Astrocyte of the hippocampus (primary cell): Measurements from ENCODE around the gene YPEL3.

Experiments used
- DNase-seq: peaks from one replicate; pipeline ENCODE4 v3.0.0; 2011; ENCODE audit warnings: low read depth, low spot score

The YPEL3 gene

DNA sequence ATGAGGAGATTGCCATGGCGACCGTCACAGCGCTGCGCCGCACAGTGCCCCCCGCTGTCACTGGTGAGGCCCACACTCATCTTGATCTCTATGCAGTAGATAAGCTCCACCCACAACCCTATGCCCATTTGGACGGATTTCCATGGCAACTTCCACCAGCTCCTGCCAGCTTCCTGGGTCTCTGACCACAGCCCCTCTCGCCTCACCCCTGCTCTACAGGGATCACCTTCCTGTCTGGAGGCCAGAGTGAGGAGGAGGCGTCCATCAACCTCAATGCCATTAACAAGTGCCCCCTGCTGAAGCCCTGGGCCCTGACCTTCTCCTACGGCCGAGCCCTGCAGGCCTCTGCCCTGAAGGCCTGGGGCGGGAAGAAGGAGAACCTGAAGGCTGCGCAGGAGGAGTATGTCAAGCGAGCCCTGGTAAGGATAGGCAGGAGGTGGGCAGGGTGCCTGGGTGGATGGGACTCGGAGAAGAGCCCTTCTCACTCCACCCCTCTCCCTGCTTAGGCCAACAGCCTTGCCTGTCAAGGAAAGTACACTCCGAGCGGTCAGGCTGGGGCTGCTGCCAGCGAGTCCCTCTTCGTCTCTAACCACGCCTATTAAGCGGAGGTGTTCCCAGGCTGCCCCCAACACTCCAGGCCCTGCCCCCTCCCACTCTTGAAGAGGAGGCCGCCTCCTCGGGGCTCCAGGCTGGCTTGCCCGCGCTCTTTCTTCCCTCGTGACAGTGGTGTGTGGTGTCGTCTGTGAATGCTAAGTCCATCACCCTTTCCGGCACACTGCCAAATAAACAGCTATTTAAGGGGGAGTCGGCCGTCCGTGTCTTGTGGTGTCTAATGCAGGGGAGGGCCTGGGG, 26.2 kb downstream of the YPEL3 start:
- peak; percentile 49 for DNase-seq

DNA sequence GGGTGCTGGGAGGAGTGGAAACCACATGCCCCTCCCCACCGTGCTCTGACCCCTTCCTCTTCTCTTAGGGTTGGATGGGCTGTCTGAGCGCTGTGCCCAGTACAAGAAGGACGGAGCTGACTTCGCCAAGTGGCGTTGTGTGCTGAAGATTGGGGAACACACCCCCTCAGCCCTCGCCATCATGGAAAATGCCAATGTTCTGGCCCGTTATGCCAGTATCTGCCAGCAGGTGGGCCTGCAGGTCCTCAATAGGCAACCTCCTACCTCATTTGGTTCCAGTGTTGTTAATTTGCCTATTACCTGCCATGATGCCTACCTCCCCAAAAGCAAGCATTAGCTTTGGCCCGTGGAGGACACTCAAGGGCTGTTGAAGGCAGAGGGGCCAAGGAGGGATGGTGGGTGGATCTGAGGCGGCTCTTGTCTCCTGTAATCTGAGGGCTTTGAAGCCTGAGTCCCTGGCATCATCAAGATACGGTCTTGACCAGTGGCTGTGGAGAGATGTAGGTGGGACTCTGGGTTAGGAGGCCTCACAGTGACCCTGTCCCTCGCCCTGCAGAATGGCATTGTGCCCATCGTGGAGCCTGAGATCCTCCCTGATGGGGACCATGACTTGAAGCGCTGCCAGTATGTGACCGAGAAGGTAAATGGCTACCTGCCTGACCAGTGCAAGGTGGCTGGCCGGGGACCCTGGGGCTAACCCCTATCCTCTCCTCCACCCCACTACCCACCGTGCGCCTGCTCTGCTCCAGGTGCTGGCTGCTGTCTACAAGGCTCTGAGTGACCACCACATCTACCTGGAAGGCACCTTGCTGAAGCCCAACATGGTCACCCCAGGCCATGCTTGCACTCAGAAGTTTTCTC, 27.0 kb downstream of the YPEL3 start:
- peak; percentile 51 for DNase-seq

DNA sequence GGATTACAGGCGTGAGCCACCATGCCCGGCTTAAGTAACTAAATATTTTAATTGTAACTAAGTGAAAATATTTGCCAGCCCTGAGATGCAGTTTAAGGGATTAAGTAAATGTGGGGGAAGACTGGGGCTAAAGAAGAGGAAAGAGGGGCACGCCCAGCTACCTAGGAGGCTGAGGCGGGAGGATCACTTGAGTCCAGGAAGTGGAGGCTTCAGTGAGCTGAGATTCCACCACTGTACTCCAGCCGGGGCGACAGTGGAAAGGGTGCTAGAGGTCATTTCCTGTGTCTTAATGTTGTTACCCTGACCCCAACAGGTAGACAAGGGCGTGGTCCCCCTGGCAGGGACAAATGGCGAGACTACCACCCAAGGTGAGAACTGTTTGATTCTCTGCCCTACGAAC, 27.7 kb downstream of the YPEL3 start:
- DNase-seq: no peak

DNA sequence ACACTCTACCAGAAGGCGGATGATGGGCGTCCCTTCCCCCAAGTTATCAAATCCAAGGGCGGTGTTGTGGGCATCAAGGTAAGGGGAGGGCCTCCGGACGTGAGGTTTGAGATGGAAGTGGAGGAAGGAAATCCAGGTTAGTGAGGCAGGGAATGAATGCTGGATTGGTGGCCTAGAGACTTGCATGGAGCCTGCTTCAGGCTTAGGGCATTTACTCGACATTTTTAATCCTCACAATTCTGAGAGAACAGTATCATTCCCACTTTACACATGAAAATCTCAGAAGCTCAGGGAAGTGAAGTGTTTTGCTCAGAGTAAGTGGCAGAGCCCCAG, 28.5 kb downstream of the YPEL3 start:
- DNase-seq: no peak

DNA sequence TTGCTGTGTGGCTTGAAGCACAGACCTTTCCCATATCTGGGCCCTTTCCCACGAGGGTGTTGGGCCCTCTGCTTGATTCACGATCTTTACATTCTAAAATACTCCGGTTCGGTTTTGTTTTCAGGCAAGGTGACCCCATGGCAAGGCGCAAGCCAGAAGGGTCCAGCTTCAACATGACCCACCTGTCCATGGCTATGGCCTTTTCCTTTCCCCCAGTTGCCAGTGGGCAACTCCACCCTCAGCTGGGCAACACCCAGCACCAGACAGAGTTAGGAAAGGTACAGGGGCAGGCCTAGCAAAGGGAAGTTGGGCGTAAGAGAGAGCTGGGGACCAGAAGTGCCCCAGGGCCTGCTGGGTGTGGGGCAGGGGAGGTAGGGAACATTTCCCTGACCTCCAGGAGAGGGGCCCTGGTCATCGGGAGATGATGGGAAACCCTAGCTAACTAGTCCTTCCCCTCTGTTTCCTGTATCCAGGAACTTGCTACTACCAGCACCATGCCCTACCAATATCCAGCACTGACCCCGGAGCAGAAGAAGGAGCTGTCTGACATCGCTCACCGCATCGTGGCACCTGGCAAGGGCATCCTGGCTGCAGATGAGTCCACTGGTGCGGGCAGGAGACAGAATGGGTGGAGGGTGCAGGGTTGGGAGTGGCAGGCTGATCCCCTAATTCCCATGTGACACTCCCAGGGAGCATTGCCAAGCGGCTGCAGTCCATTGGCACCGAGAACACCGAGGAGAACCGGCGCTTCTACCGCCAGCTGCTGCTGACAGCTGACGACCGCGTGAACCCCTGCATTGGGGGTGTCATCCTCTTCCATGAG, 29.0 kb downstream of the YPEL3 start:
- no peak for DNase-seq

DNA sequence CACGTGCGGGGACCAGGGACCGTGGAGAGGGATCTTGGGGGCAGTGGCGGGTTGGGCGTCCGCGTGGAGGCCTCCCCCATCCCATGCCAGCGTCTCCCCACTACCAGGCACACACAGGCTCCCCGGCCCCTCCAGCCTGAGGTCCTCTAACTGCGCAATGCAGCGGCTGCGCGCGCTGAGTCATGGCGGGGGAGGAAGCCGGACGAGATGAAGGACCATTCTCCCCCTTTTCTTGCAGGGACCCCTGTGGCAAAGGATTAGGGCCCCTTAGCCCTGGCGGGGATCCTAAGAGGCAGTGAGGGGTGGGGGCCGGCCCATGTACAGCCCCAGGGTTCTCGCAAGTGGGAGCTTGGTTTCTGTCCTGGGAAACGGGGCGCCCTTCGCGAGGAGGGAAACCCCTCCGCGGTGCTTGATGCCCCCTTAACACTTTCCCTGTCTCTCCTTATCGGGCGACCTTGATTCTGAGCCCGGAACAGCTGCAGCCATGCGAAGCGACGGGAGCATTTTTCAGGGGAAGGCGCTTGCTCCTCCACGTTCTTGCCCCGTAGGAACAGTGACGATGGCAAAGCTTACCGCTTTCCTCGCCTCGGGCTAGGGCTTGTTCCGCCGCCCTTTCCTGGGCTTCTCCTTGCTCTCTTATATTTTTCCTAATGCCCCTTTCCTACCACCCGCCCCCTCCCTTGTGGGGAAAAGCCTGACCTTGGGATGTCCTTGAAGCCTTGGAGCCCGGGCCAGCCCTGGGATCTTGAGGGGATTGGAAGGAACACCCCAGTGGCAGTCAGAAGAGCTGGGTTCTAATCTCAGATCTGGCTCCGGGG, 29.9 kb downstream of the YPEL3 start:
- peak; percentile 80 for DNase-seq

DNA sequence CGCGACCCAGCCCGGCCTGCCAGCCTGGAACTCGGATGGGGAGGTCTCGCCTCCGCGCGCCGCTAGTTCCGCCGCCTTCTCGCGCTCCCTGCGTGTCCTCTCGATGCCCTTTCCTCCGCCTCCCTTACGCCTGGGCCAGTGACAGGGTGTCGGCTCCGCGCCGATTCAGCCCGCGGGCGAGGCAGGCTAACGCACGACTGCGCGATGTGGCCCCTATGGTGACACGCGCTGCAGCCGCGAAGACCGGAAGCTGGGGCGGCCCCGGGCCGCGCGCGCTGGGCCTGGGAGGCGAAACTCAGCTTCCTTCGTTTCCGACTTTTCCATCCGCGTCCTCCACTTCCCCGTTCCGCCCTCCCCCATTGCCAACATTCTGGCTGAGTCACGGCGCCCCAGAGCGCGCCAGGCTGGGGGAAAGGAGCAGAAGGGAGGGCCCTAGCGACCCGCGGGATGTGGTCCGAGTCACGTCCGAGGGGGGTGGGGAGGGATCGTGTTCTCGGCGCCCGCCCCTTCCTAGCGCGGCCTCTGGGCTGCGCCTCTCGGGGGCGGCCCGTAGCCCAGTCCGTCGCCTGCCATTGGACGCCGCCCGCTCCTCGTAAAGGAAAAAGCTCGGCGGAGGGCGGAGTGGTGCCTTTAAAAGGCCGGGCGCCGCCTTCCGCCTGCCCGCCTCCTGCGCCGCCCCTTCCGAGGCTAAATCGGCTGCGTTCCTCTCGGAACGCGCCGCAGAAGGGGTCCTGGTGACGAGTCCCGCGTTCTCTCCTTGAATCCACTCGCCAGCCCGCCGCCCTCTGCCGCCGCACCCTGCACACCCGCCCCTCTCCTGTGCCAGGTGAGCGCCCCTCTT, 30.7 kb downstream of the YPEL3 start, which contains the start of gene ALDOA:
Gene ALDOA, plus strand, starts transcription at position 659 of the 841 bp plus-strand sequence. CDS start 1,138 bp downstream, outside the sequence.
- peak; percentile 100 for DNase-seq

DNA sequence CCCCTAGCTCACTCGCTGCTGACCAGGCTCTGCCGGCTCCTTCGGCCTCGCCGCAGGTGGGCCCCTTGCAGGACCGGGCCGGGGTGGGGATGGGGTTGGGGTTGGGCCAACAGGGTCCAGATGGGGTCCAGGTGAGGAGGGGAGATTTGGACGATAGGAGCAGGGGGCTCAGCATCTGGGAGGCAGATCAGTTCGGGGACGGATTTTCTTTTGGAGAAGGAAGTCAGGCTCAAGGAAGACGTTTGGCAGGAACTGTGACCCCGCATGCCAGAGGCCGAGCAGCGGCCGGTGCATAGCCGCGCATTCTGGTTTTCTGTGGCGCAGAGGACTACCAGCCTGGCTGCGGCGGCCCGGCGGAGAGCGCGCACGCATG, 31.3 kb downstream of the YPEL3 start:
- DNase-seq: no peak

DNA sequence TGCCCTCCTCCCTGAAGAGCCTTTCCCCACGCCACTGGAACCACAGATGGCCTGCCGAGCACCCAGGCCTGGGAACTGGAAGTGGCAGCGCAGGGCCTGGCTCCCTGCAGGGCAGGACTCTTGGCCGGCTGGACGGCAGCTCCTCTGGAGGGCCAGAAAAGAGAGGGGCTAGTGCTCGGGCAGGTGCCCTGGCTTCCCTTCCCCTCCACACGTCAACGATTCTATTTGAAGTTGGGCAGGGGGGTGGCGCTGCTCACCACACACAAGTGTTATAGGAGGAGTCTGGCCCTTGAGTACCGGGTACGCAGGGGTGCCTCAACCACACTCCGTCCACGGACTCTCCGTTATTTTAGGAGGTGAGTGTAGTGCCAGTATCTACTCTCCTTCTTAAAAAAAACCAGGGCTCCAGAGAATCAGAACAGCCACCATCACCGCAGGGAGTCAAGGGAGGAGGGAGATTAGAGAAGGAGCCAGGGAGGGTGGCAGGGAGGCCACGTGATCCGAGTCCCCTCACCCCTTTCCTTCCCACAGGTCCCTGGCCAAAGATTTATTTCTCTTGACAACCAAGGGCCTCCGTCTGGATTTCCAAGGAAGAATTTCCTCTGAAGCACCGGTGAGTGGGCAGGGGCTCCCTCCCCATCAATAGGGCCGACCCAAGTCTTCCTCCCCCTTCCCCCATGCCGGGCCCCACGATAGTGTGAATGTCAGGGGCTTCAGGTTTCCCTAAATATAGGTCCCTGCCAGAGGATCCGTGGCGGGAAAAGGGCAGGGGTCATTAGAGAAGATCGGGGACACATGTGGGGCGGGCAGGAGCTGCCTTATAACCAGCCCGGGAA, 31.9 kb downstream of the YPEL3 start:
- DNase-seq: peak; percentile 63

DNA sequence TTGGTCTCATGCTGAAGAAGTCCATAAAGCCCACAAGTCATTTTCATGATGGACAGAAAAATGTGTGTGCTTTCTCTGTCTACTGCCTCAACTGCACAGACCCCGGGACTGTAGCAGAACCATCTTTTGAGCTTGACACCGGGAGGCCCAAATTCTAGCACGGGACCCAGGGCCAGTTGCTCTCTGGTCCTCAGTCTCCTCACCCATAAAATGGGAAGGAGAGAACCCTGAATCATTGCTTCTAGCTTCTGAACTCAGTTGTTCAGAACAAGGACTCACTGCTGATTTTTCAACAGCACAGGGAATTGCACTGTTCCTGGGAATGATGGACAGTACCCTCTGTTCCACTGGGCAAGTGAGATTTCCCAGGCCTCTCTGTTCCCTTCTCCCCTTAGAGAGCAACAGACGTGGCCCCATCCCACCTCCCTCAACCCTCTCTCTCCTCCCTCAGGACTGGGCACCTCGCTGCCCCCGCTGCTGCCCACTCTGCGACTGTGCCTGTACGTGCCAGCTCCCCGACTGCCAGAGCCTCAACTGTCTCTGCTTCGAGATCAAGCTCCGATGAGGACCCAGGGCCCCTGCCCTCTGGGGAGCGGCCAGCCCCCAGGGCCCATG, 32.6 kb downstream of the YPEL3 start:
- DNase-seq: no peak

DNA sequence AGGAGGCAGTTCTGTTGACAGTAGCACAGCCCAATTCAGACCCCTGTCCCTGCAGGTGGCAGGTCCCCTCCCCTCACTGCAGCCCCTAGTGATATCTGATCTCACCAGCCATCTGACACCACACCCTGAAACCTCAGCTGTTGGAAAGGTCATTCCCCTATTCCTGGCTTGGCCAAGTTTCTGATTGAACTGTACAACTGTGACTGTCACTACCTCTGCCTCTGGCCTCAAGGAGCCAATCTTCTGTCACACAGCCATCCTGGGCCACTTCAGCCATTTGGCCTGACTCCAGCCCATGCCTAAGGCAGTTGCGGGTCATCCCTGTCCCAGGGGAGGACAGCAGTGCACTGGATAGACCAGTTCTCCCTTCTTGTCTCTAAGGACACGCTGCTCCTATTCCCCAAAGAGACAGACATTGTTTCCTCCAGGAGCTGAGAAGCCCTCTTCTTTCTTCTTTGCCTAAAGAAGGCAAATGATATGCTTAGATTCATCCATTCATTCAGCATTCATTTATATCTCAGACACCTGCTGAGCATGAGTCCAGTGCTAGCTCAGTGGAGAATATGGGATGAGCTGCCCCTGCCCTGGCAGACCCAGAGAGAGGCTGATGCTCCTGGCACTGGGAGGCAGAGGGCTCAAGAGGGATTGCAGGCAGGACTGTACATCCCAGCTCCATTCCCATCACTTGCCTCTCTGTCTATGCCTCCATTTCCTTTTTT, 35.0 kb downstream of the YPEL3 start:
- DNase-seq: no peak

DNA sequence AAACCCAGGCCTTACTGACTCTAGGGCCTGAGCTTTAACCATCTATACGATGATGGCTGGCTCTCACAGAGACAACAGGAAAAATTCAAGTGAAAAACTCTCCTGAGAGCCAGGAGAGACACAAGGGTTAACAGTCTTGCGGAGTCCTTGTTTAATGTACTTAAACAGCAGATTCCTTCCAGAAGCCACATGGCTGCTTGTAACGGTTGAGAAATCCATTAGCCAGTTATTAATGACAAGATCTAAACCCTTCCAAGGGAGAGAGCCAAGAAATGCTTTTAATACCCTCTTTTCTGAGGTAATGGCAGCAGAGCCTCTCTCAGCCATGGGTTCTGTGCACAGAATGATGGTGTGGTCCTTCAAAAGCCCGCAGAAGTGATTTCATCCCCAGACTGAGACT, 35.7 kb downstream of the YPEL3 start:
- DNase-seq: no peak

DNA sequence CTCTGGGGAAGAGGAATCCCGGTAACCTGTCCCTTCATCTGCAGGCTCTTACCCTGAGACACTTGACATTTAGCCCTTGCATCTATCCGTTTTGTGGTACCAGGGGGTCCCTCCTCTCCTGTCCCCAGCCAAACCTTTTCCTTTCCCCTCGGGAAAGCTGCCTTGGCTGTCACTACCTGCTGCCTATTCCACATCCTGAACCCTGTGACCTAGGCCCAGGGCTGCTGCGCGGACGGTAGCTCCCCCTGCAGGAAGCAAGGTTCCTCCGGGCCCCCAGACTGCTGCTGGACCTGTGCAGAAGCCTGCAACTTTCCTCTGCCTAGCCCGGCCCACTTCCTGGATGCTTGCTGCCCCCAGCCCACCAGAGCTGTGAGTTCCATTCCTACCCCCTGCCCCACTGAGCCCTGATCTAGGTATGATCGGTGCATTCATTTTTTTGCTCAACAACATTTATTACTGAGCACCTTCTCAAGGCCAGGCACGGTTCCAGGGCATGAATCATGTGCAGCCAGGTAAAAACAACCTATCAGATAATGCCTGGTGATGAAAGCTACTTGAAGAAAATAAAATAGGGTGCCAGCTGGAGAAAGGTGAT, 41.0 kb downstream of the YPEL3 start:
- no peak for DNase-seq

DNA sequence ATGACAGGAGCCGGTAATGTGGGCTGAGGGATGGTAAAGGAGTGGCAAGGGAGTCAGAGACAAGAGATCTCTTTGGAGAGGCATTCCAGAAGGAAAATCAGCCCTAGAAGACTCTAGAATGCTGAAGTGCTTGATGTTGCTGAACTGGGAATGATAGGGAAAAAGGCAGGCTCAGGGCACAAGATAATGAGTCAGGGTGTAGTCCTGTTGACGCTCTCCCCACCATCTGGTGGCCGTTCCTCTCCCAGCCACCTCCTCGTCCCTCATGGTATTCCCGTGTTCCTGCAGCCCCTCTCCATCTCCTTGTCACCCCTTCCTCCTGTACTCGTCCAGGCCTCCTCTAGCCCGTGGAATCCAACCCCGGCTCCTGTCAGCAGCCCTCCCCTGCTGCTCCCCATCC, 41.6 kb downstream of the YPEL3 start:
- DNase-seq: no peak

DNA sequence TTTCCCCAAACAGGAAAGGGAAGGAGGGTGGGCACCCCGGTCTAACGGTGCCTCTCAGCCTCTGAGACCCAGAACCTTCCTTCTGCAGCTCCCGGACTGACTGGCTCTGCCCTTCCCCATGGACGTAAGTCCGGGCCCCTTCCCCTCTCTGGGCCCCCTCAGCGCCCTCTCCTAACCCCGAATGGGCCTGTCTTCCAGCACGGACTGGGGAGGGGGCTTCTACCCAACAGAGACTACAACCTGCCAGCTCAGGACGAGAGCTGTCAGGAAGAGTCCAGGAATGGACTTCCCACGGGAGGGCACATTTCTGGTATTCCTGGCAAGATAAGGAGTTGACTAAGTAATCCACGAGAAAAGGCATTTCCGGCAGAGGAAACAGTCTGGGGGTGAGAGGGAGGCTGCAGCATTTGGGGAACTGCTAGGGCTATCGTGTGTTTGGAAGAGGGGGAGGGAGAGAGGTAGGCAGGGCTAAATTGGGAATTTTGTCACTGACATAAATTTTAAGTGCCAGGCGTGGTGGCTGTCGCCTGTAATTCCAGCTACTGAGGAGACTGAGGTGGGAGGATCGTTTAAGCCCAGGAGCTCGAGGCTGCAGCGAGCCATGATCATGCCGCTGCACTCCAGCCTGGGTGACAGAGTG, 42.5 kb downstream of the YPEL3 start:
- peak; percentile 51 for DNase-seq

DNA sequence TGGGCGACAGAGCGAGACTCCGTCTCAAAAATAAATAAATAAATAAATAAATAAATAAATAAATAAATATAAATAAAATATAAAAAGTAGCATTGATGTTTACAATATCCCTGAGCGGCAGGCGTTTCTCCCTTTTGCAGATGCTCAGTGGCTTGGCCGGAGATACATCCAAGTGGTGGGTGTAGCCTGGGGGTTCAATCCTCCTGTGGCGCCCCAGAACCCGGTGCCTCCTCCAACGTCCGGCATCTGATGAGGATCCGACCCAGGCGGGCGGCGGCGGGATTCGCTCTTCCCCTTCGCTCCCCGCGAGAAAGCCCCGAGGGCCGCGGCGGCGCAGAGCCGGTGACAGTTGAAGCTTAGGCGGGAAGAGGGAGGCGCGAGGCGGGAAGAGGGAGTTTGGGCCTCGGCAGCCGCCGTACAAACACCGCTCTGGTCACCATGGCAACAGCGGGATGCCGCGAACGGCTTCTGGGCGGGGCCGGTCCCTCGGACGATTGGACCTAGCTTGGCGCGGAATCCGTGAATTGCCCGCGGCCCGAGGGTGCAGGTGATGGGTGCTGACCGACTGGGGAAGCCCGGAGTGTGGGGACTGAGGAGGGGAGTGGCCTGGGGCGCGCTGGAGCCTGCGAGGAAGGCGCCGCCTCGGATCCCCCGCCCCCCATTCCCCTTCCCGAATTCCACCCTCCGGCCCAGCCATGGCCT, 43.2 kb downstream of the YPEL3 start:
- peak; percentile 96 for DNase-seq

DNA sequence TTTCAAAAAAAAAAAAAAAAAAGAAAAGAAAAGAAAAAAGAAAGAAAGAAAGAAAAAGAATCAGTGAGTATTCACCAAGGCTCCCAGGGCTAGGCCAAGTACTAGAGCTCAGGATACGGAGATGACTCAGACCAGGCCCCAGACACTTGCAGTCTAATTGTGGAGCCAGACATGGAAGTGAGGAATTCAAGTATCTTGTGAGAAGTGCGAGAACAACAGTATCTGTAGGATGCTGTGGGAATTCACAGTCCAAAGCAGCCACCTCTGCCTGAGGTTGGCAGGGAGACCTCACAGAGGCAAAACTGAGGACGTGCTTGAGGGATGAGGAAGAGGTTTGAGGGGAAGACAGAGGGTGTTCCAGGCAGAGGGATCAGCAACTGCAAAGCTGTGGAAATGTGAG, 44.5 kb downstream of the YPEL3 start:
- DNase-seq: peak; percentile 56
